GM18499 (cell line): ENCODE measurements around the gene AK1.
"Not testable (repeated sequence)": the region's sequence is repeated elsewhere in the genome, so short reads cannot be mapped to it uniquely, and the experiment has no call there.

Source experiments
- ATAC-seq: cut with Tn5 transposase; IDR thresholded peaks from one replicate; pipeline ENCODE4 v1.9.1; 2021; ENCODE audit warnings: moderate number of reproducible peaks; ENCODE audit not compliant: insufficient read depth, unreplicated experiment

Gene AK1

GRCh38 chr9:127885508-127886281 is 8.2 kb upstream of the AK1 start:
- no peak for ATAC-seq

- no peak for ATAC-seq
Observed at GRCh38 chr9:127884976-127885490, 7.6 kb upstream of the AK1 start.

GRCh38 chr9:127884427-127884911 is 7.0 kb upstream of the AK1 start:
- ATAC-seq: no peak

- no peak for ATAC-seq
Observed at GRCh38 chr9:127883959-127884358, 6.5 kb upstream of the AK1 start.

- ATAC-seq: not testable (repeated sequence)
Observed at GRCh38 chr9:127881715-127882114, 4.2 kb upstream of the AK1 start.

GRCh38 chr9:127880143-127880542 is 2.7 kb upstream of the AK1 start:
- ATAC-seq: no peak

- no peak for ATAC-seq
Observed at GRCh38 chr9:127878652-127879390, 1.3 kb upstream of the AK1 start.

GRCh38 chr9:127878001-127878651 is 651 bp upstream of the AK1 start:
- no peak for ATAC-seq

GRCh38 chr9:127876764-127877562 is 512 bp downstream of the AK1 start:
- ATAC-seq: no peak

- ATAC-seq: no peak
Observed at GRCh38 chr9:127876026-127876763, 1.3 kb downstream of the AK1 start.

- no peak for ATAC-seq
Observed at GRCh38 chr9:127875306-127875966, 2.0 kb downstream of the AK1 start.

- no peak for ATAC-seq
Observed at GRCh38 chr9:127874301-127875221, 2.9 kb downstream of the AK1 start.

- no peak for ATAC-seq
Observed at GRCh38 chr9:127873886-127874285, 3.6 kb downstream of the AK1 start.

- ATAC-seq: no peak
Observed at GRCh38 chr9:127873223-127873691, 4.2 kb downstream of the AK1 start.

GRCh38 chr9:127872369-127873222 is 4.9 kb downstream of the AK1 start:
- ATAC-seq: no peak

- no peak for ATAC-seq
Observed at GRCh38 chr9:127871531-127871930, 5.9 kb downstream of the AK1 start.

GRCh38 chr9:127870887-127871286 is 6.6 kb downstream of the AK1 start:
- ATAC-seq: no peak
